ENCODE measurements around the gene GALNT9. TPM values are rescaled to one million over a fixed set of nuclear protein-coding genes. Genes with fewer than 3 reads are reported as not detected.

The GALNT9 gene
- polyA plus RNA-seq, 1 donor from 2014 or later: 13.5 TPM

GRCh38 chr12:132257955-132258490, 71.4 kb downstream of the GALNT9 start:
- Histone ChIP-seq H3K79me2 (replicated peaks; ENCODE audit: insufficient read depth, low read length) (no peaks in the 10 kb centered on the region), H3K9ac (ENCODE audit: low read length) (no peak overlapping the region), H2AFZ (ENCODE audit: low read depth, low read length) (no peak overlapping the region), H4K20me1 (ENCODE audit: insufficient read depth) (no peaks in the 10 kb centered on the region), H3K27me3 (ENCODE audit: insufficient read depth, low read depth, low read length) (no peaks in the 10 kb centered on the region), H3K36me3 (ENCODE audit: insufficient read depth, low read length) (no peaks in the 10 kb centered on the region), H3K9me2 (ENCODE audit: insufficient read depth, low read length) (no peaks in the 10 kb centered on the region), H3K4me2 (ENCODE audit: low read length) (no peak overlapping the region), H3K9me3 (ENCODE audit: low read length) (no peaks in the 10 kb centered on the region), H3K27ac (ENCODE audit: low read length) (no peak overlapping the region), H3K4me3 (ENCODE audit: low read length) (no peak overlapping the region), H3F3A (ENCODE audit: insufficient read depth, low read length, poor library complexity, severe bottlenecking) (no peaks in the 10 kb centered on the region)
- TF ChIP-seq EP300 (conservative IDR thresholded peaks at IDR 0.05; ENCODE audit: poor library complexity, severe bottlenecking) (no peak), POLR2AphosphoS5 (IDR thresholded peaks at IDR 0.05) (no peak), REST (IDR thresholded peaks at IDR 0.05; ENCODE audit: borderline replicate concordance) (no peak), TAF1 (IDR thresholded peaks at IDR 0.05; ENCODE audit: low read depth) (no peak), RAD21 (conservative IDR thresholded peaks at IDR 0.05) (no peak), MXI1 (conservative IDR thresholded peaks at IDR 0.05; ENCODE audit: poor library complexity, severe bottlenecking) (no peak)

GRCh38 chr12:132257206-132257954, 72.0 kb downstream of the GALNT9 start:
- Histone ChIP-seq H3K27me3 (ENCODE audit: insufficient read depth, low read depth, low read length) (no peaks in the 10 kb centered on the region), H3F3A (ENCODE audit: insufficient read depth, low read length, poor library complexity, severe bottlenecking) (no peaks in the 10 kb centered on the region), H3K4me3 (ENCODE audit: low read length) (no peak overlapping the region), H3K9me3 (ENCODE audit: low read length) (no peaks in the 10 kb centered on the region), H3K27ac (ENCODE audit: low read length) (no peak overlapping the region), H3K9me2 (ENCODE audit: insufficient read depth, low read length) (no peaks in the 10 kb centered on the region), H3K9ac (ENCODE audit: low read length) (no peak overlapping the region), H3K36me3 (ENCODE audit: insufficient read depth, low read length) (no peaks in the 10 kb centered on the region), H3K4me2 (ENCODE audit: low read length) (no peak overlapping the region), H3K79me2 (replicated peaks; ENCODE audit: insufficient read depth, low read length) (no peaks in the 10 kb centered on the region), H4K20me1 (ENCODE audit: insufficient read depth) (no peaks in the 10 kb centered on the region), H2AFZ (ENCODE audit: low read depth, low read length) (no peak overlapping the region)
- TF ChIP-seq EP300 (conservative IDR thresholded peaks at IDR 0.05; ENCODE audit: poor library complexity, severe bottlenecking): no peak
- no peak for TF ChIP-seq EZH2 (IDR thresholded peaks at IDR 0.05; ENCODE audit: borderline replicate concordance, insufficient read depth, low read length, poor library complexity, severe bottlenecking)

- no peaks in the 10 kb centered on the region for H3K79me2 ChIP-seq (replicated peaks; ENCODE audit: insufficient read depth, low read length)
- TF ChIP-seq POLR2AphosphoS5 (IDR thresholded peaks at IDR 0.05): no peak
- TF ChIP-seq MXI1 (conservative IDR thresholded peaks at IDR 0.05; ENCODE audit: poor library complexity, severe bottlenecking): no peak
- TF ChIP-seq RAD21 (conservative IDR thresholded peaks at IDR 0.05): no peak
- TF ChIP-seq CTCF (IDR thresholded peaks at IDR 0.05; ENCODE audit: poor library complexity, severe bottlenecking): no peak
- no peak for TF ChIP-seq REST (IDR thresholded peaks at IDR 0.05; ENCODE audit: borderline replicate concordance)
- TF ChIP-seq EZH2 (IDR thresholded peaks at IDR 0.05; ENCODE audit: borderline replicate concordance, insufficient read depth, low read length, poor library complexity, severe bottlenecking): no peak
- no peak for TF ChIP-seq TAF1 (IDR thresholded peaks at IDR 0.05; ENCODE audit: low read depth)
- no peak for TF ChIP-seq EP300 (conservative IDR thresholded peaks at IDR 0.05; ENCODE audit: poor library complexity, severe bottlenecking)
- no peak for TF ChIP-seq SMC3 (conservative IDR thresholded peaks at IDR 0.05; ENCODE audit: poor library complexity)
- H3K36me3 ChIP-seq (ENCODE audit: insufficient read depth, low read length): no peaks in the 10 kb centered on the region
- H3K9me3 ChIP-seq (ENCODE audit: low read length): no peaks in the 10 kb centered on the region
- H3K4me3 ChIP-seq (ENCODE audit: low read length): no peak overlapping the region
- no peak overlapping the region for H3K9ac ChIP-seq (ENCODE audit: low read length)
- H2AFZ ChIP-seq (ENCODE audit: low read depth, low read length): no peak overlapping the region
- no peaks in the 10 kb centered on the region for H3K27me3 ChIP-seq (ENCODE audit: insufficient read depth, low read depth, low read length)
- H3F3A ChIP-seq (ENCODE audit: insufficient read depth, low read length, poor library complexity, severe bottlenecking): no peaks in the 10 kb centered on the region
- no peak overlapping the region for H3K4me2 ChIP-seq (ENCODE audit: low read length)
- H3K27ac ChIP-seq (ENCODE audit: low read length): no peak overlapping the region
- no peaks in the 10 kb centered on the region for H4K20me1 ChIP-seq (ENCODE audit: insufficient read depth)
- H3K9me2 ChIP-seq (ENCODE audit: insufficient read depth, low read length): no peaks in the 10 kb centered on the region
Observed at GRCh38 chr12:132256646-132257045, 72.7 kb downstream of the GALNT9 start.
